HG03060 (cell line): ENCODE measurements around the gene BACH1.
A peak's percentile ranks its signal among the peaks of the same experiment; 100 is the strongest.

ENCODE experiments used
- ATAC-seq: cut with Tn5 transposase; IDR thresholded peaks from one replicate; pipeline ENCODE4 v1.9.1; 2021; ENCODE audit warnings: low read depth, moderate number of reproducible peaks; ENCODE audit not compliant: unreplicated experiment

BACH1 gene

GRCh38 chr21:29290240-29290639 lies 8.5 kb upstream of the BACH1 start:
- ATAC-seq, result no peak

GRCh38 chr21:29293495-29293894 lies 5.2 kb upstream of the BACH1 start:
- ATAC-seq, result peak; percentile 89

GRCh38 chr21:29295066-29295650 lies 3.6 kb upstream of the BACH1 start:
- ATAC-seq, result no peak

DNA sequence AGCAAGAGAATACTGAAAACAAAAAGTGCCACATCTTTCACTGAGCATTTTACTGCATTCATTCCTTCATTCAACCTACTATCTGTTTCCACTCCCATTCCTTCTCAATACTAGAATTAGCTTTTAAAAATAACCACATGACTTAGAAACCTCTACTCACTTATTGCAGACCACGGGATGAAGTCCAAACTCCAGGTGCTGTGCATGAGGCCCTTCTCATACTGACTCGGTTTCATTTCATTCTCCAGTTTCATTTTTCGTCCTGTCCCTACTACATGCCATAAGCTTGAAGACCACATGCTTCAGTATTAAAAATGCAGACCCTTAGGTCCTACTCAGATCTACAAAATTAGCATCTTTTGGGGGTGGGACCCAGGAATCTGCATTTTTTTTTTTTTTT lies 2.3 kb upstream of the BACH1 start:
- no peak for ATAC-seq

- no peak for ATAC-seq
These were observed 1.0 kb upstream of the BACH1 start for GRCh38 chr21:29297483-29298347.

GRCh38 chr21:29299046-29299915 lies 559 bp downstream of the BACH1 start:
- ATAC-seq, result no peak

DNA sequence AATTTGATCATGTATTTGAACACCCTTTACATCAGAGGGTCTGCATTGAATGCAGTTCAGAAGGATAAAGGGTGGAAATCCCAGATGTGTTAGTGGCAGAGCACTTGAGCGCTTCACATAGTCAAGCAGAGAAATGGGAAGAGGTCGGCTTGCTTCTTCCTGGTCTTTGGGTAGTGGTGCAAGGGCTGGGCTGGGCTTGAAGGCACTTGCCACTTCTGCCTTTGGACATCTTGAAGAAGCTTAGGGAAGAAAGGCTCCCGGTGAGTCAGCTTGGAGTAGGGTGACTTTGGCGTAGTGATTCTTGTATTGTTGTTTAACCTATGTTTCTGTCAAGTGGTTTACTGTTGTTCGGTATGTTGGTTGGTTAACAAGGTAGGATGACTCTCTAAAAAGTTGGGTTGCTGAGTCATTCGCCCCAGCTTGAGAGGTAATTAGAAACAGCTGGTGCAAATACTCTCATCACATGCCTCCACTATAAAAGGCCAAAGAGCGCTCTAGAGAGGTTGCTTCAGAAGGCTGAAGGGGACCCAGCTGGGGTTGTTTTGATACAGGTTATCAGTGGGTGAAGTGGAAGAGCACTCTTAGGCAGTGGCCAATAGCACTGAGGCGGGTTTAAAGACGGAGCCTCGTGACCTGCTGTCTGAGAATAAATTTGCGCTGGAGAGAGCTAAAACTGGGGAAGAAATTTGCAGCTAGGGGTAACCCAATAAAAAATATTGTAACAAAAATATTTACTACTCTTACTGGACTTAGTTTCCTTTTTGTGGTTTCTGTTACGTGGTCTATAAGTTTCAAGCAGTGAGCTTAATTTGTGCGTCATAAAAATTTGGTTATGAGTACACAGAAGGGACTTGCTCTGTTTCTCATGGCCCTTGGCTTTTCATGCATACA lies 1.4 kb downstream of the BACH1 start:
- ATAC-seq, result peak; percentile 88

GRCh38 chr21:29300807-29301138 lies 2.1 kb downstream of the BACH1 start:
- no peak for ATAC-seq

DNA sequence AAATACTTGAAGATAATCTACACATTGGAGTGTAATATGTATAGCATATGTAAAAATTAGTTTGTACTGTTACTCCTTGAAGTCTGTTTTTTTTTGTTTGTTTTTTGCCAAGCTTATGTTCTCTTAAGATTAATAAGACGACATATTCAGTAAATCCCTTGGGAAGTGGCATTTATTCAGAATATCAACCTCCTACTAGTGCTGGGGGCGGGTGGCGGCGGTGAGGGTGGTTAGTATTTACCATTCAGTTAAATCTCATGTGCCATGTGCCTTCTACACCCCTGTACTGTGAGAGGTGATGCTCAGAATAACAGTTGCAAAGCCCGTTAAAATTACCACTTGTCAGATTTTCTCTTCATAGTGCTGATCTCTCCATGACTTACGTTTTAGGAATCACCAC lies 3.0 kb downstream of the BACH1 start:
- ATAC-seq, result no peak

DNA sequence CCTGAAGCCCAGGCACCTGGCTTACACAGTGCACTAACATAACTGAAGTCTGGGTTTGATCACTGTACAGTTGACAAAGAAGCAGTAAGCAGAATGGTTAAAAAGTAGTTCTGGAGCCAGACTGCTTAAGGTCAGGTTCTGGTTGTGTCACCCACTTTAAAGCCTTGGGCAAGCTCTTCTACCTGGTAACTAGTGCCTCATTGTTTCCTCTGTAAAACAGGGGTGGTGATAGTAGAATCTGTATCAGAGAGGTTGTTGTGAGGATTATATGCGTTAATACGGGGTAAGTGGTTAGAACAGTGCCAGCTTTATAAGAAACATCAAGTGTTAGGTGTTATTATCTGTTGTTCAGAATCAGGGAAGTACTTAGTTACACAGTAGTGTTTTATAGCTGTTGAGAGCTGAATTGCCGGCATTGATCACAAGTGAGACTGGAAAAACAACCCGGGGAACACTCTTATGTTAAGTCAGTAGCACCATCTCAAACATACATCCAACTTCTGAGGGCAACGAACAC lies 3.7 kb downstream of the BACH1 start:
- no peak for ATAC-seq

GRCh38 chr21:29303288-29303687 lies 4.6 kb downstream of the BACH1 start:
- ATAC-seq, result no peak

- no peak for ATAC-seq
These were observed 5.9 kb downstream of the BACH1 start for GRCh38 chr21:29304597-29304996.

DNA sequence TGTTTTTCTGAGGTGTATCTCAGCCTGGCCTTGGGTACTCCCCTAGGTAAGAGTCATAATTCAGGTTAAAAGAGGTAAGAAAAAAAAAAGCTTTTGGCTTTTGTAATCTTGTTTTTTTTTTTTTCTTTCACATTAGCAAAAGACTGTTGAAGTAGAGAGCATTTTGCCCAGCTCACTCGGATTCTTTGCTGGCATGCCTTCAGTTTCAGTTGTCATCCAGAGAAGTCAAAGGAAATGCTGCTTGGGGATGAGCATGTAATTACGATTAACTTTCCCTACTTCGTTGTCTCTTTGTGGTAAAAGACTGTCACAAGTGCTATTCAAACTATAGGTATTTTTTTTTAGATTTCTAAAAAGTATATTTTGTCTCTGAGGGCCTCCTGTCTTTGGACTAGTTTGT lies 6.3 kb downstream of the BACH1 start:
- ATAC-seq, result no peak

DNA sequence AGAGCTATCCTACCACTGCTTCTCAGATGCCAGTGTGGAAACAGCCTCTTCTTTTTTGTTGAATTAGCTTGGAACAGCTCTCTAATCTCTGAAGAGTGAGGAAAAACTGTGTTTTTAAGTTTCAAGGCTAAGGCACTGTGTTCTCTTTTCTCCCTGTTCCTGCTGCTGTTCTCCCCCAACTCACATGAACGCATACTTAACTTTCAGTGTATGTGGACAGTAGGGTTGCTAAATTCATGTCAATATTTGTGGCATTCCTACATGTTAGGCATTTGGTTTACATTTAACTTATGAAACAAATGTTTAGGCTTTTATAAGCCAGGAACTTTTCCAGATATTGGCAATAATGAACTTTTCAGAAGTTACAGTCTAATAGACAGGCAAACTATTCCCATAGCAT lies 6.8 kb downstream of the BACH1 start:
- ATAC-seq, result no peak

DNA sequence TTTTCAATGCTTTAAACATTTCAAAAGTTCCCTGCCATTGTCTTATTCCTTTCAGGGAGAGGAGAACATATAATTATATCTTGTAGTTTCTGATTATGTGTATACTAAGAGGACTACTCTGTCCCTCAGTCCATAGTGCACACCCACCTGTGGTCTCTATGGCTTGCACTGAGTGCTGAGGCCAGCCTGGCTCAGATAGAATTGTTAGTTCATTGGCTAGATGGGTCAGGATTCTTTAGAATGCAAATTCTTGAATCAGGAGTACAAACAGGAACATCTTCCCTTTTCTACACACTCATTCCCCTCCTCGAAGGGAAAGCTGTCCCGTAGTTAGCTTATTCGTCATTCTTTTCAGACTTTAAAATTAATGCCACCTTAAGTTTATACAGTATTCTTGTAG lies 8.2 kb downstream of the BACH1 start:
- ATAC-seq, result no peak

GRCh38 chr21:29307718-29308455 lies 9.2 kb downstream of the BACH1 start:
- ATAC-seq, result no peak

GRCh38 chr21:29308456-29308783 lies 9.7 kb downstream of the BACH1 start:
- ATAC-seq, result no peak

DNA sequence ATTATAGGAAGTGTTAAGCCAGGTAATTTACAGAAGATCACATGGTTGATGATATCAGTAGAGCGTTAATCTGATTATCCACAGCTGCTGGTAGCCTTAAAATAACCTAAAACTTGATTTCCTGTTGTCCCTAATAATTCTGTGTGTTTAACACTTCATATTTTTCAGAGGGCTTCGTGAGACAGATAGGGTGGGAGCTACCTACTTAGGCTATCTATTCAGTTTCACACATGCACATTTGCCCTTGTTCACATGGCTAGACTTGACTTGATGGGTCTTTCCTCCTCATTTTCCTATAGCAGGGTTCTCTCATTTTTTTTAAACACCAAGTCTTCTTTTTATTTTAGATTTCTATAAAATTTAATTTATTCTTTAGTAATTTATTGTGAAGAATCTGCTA lies 11.0 kb downstream of the BACH1 start:
- no peak for ATAC-seq

DNA sequence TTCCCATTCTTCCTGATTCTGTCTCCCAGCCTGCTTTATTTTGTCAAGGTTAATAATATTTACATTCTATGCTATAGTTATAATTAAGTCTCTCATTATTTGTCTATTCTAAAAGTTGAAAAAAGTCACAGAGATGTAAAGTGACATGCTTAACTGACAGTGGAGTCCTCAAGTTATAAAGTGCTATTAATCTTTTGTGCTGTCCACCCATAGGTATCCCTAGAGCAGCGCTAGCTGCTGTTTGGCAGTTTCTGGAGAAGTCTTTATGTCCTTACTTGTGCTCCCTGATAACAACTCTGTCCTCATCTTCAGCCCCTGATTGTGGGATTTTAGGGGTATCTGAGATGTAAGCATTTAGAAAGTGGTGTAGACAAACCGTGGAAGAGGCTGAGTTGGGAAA lies 13.1 kb downstream of the BACH1 start:
- ATAC-seq, result no peak

- no peak for ATAC-seq
These were observed 14.3 kb downstream of the BACH1 start for GRCh38 chr21:29312981-29313380.
